HFF-Myc (cell line): ENCODE results near the gene KMT5B.

ENCODE experiments used
- DNase-seq: peaks from one replicate; pipeline ENCODE4 v3.0.0-alpha.2; 2011; ENCODE audit warnings: low read depth; ENCODE audit errors: extremely low read depth
- H3K4me3 ChIP-seq: replicated peaks from 2 replicates; pipeline ENCODE4 v1.5.1; 2011; ENCODE audit warnings: low read depth, mild to moderate bottlenecking, control low read depth, low read length
- TF ChIP-seq, protein P1 (sequence below): IDR thresholded peaks from 2 replicates; pipeline ENCODE4 v1.5.1; 2012; ENCODE audit warnings: mild to moderate bottlenecking, low read depth, low read length, control low read depth; ENCODE audit errors: missing control alignments

KMT5B gene

DNA sequence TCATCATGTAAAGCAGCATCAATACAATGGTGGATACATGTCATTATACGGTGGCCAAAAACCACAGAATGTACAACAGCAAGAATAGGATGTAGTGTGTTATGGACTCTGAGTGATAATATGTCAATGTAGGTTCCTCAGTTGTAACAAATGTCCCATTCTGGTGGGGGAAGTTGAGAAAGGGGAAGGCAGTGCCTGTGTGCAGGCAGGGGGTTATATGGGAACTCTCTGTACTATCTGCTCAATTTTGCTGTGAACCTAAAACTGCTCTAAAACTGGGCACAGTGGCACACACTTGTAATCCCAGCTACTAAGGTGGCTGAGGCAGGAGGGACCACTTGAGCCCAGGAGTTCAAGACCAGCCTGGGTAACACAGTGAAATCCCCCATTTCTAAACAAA lies 97.8 kb downstream of the KMT5B start:
- TF ChIP-seq, protein P1, sequence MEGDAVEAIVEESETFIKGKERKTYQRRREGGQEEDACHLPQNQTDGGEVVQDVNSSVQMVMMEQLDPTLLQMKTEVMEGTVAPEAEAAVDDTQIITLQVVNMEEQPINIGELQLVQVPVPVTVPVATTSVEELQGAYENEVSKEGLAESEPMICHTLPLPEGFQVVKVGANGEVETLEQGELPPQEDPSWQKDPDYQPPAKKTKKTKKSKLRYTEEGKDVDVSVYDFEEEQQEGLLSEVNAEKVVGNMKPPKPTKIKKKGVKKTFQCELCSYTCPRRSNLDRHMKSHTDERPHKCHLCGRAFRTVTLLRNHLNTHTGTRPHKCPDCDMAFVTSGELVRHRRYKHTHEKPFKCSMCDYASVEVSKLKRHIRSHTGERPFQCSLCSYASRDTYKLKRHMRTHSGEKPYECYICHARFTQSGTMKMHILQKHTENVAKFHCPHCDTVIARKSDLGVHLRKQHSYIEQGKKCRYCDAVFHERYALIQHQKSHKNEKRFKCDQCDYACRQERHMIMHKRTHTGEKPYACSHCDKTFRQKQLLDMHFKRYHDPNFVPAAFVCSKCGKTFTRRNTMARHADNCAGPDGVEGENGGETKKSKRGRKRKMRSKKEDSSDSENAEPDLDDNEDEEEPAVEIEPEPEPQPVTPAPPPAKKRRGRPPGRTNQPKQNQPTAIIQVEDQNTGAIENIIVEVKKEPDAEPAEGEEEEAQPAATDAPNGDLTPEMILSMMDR, result no peak
- DNase-seq, result no peak
- no peak overlapping the region for H3K4me3 ChIP-seq

DNA sequence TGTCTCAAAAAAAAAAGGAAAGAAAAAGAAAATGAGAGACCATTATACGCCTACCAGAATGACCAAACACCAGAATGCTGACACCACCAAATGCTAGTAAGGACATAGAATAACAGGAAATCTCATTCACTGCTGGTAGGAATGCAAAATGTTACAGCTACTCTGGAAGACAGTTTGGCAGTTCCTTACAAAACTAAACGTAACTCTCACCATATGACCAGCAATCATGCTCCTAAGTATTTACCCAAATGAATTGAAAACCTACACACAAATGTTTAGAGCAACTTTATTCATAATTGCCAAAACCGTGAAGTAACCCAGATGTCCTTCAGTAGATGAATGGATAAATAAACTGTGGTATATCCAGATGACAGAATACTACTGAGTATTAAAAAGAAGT lies 99.1 kb downstream of the KMT5B start:
- no peak for DNase-seq
- H3K4me3 ChIP-seq, result no peak overlapping the region
- TF ChIP-seq, protein P1, result no peak

DNA sequence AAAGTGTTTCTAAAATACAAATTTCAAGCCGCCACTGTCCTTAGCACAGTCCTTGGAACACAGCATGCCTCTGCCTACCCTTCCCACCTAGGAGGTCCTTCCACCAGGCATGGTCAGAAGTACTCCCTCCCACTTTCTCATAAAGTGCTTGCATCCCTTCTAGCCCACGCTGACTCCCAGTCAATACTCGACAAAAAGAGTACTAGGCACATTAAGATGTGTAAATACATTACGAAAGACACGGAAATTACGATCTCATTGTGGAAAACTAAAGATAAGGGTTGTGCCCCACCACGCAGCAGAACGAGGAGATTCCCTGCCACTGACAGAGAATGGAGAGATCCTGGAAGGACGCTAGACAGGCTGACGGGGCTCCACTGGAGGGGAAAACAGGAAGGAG lies 105.4 kb downstream of the KMT5B start:
- DNase-seq, result no peak
- TF ChIP-seq, protein P1, result no peak
- H3K4me3 ChIP-seq, result no peak overlapping the region

DNA sequence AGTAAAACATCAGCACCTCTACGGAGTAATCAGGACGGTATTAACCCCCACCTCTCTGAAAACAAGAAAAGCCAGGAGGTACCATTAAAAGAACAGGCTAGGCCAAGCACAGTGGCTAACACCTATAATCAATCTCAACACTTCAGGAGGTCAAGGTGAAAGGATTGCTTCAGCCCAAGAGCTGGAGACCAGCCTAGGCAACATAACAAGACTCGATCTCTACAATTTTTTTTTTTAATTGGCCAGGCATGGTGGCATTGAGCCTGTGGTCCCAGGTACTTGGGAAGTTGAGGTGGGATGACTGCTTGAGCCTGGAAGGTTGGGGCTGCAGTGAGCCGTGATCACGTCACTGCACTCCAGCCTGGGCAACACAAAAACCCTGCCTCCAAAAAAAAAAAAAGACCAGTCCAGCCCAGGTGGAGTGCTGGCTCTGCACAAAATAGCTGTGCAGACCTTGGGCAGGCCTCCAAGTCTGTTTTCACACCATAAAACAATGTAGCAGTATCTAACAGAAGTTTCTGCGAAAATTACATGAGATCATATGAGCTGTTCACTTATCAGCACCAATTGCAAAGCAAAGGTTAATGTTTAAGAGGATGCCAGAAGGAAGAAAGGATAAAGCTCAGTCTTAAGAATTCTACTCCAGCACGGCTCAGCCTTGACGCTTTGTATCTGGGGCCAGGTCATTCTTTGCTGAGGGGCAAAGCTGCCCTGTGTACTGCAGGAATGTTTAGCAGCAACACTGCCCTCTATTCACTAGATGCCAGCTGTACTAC lies 106.7 kb downstream of the KMT5B start:
- TF ChIP-seq, protein P1, result no peak
- no peak for DNase-seq

More for the DNA sequence above, 106.7 kb downstream of the KMT5B start:
- H3K4me3 ChIP-seq, result no peak overlapping the region
